ENCODE results near the gene PDZD7.

Gene PDZD7

DNA sequence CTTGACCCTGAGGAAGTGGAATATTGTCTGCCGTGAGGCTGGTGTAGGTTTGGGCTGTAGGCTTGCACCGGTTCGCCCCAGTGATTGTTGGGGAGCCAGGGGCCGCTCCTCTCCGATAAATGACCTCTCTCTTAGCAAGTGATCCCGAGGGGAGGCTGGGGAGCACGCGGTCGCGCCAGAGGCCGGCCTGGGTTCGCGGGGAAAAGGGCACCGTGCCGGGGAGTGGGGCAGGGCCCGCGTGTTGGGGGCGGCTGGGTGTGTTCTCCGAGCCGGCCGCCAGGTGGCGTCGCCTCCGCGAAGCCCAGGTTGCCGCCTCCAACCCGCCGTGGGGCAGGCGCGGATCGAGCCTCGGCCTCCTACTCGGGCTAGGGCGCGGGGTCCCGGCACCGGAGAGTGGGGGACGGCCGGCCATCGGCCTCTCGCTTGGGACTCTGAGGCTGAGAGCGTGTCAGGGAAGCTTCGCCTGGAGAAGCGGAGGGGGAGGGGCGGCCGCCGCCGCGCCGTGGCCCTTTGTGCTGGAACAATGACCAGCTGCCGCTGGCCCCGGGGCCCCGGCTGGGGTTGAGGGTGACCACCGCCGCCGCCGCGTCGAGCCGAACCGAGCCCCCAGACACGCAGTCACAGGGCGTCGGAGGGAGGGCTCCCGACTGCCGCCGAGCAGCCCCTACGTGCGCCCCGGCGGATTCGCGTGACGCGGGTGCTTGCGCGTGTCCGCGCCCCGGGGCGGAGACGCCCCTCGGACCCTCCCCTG lies 31.8 kb downstream of the PDZD7 start (continued):
- TF ChIP-seq, protein P1, sequence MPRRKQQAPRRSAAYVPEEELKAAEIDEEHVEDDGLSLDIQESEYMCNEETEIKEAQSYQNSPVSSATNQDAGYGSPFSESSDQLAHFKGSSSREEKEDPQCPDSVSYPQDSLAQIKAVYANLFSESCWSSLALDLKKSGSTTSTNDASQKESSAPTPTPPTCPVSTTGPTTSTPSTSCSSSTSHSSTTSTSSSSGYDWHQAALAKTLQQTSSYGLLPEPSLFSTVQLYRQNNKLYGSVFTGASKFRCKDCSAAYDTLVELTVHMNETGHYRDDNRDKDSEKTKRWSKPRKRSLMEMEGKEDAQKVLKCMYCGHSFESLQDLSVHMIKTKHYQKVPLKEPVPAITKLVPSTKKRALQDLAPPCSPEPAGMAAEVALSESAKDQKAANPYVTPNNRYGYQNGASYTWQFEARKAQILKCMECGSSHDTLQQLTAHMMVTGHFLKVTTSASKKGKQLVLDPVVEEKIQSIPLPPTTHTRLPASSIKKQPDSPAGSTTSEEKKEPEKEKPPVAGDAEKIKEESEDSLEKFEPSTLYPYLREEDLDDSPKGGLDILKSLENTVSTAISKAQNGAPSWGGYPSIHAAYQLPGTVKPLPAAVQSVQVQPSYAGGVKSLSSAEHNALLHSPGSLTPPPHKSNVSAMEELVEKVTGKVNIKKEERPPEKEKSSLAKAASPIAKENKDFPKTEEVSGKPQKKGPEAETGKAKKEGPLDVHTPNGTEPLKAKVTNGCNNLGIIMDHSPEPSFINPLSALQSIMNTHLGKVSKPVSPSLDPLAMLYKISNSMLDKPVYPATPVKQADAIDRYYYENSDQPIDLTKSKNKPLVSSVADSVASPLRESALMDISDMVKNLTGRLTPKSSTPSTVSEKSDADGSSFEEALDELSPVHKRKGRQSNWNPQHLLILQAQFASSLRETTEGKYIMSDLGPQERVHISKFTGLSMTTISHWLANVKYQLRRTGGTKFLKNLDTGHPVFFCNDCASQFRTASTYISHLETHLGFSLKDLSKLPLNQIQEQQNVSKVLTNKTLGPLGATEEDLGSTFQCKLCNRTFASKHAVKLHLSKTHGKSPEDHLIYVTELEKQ (tag by site-specific recombination; IDR thresholded peaks at IDR 0.05; ENCODE audit: borderline replicate concordance): no peak; the same call in 1 of the 2 replicates
- TF ChIP-seq KLF1 (tag by site-specific recombination; IDR thresholded peaks at IDR 0.05) (peak; percentile 52), ZNF24 (tag by site-specific recombination; IDR thresholded peaks at IDR 0.05) (0 out of 2 replicates have a peak, but pooled peaks have one; percentile 19), ZNF529 (tag by site-specific recombination; IDR thresholded peaks at IDR 0.05; ENCODE audit: insufficient replicate concordance) (no peak), ZFP37 (tag by site-specific recombination; IDR thresholded peaks at IDR 0.05) (peak; percentile 71; the same call in 1 of the 2 replicates), ZNF211 (tag by site-specific recombination; IDR thresholded peaks at IDR 0.05; ENCODE audit: low read depth) (no peak), ZNF114 (tag by site-specific recombination; IDR thresholded peaks at IDR 0.05) (no peak), FEZF1 (tag by site-specific recombination; IDR thresholded peaks at IDR 0.05) (no peak), ZNF600 (tag by site-specific recombination; IDR thresholded peaks at IDR 0.05) (peak; percentile 28; the same call in 1 of the 2 replicates), REPIN1 (tag by site-specific recombination; IDR thresholded peaks at IDR 0.05; ENCODE audit: low read depth) (0 out of 2 replicates have a peak, but pooled peaks have one; percentile 34), ZNF654 (tag by site-specific recombination; IDR thresholded peaks at IDR 0.05; ENCODE audit: low read depth) (no peak; the same call in 1 of the 2 replicates), ZNF248 (tag by site-specific recombination; IDR thresholded peaks at IDR 0.05) (no peak), ZNF610 (tag by site-specific recombination; IDR thresholded peaks at IDR 0.05; ENCODE audit: borderline replicate concordance) (0 out of 2 replicates have a peak, but pooled peaks have one; percentile 43), SCRT2 (tag by site-specific recombination; IDR thresholded peaks at IDR 0.05) (no peak), ZNF660 (tag by site-specific recombination; IDR thresholded peaks at IDR 0.05) (peak; percentile 88), ZNF274 (IDR thresholded peaks at IDR 0.05; ENCODE audit: low read length) (no peak), ZNF274 (tag by site-specific recombination; IDR thresholded peaks at IDR 0.05; ENCODE audit: borderline replicate concordance) (no peak), KLF7 (tag by site-specific recombination; IDR thresholded peaks at IDR 0.05; ENCODE audit: borderline replicate concordance) (no peak), ZNF155 (tag by site-specific recombination; IDR thresholded peaks at IDR 0.05) (no peak), ZNF175 (tag by site-specific recombination; IDR thresholded peaks at IDR 0.05) (no peak), ZNF664 (tag by site-specific recombination; IDR thresholded peaks at IDR 0.05) (no peak), ZNF76 (tag by site-specific recombination; IDR thresholded peaks at IDR 0.05; ENCODE audit: borderline replicate concordance, low read depth) (peak; percentile 24; the same call in 1 of the 2 replicates)
- TF ChIP-seq, protein P2, sequence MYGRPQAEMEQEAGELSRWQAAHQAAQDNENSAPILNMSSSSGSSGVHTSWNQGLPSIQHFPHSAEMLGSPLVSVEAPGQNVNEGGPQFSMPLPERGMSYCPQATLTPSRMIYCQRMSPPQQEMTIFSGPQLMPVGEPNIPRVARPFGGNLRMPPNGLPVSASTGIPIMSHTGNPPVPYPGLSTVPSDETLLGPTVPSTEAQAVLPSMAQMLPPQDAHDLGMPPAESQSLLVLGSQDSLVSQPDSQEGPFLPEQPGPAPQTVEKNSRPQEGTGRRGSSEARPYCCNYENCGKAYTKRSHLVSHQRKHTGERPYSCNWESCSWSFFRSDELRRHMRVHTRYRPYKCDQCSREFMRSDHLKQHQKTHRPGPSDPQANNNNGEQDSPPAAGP (tag by site-specific recombination; IDR thresholded peaks at IDR 0.05): peak; percentile 87
- TF ChIP-seq, protein P3, sequence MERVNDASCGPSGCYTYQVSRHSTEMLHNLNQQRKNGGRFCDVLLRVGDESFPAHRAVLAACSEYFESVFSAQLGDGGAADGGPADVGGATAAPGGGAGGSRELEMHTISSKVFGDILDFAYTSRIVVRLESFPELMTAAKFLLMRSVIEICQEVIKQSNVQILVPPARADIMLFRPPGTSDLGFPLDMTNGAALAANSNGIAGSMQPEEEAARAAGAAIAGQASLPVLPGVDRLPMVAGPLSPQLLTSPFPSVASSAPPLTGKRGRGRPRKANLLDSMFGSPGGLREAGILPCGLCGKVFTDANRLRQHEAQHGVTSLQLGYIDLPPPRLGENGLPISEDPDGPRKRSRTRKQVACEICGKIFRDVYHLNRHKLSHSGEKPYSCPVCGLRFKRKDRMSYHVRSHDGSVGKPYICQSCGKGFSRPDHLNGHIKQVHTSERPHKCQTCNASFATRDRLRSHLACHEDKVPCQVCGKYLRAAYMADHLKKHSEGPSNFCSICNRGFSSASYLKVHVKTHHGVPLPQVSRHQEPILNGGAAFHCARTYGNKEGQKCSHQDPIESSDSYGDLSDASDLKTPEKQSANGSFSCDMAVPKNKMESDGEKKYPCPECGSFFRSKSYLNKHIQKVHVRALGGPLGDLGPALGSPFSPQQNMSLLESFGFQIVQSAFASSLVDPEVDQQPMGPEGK (tag by site-specific recombination; IDR thresholded peaks at IDR 0.05): peak; percentile 85
